ENCODE measurements around the gene SCN1B. TPM values are rescaled to one million over a fixed set of nuclear protein-coding genes. Genes with fewer than 3 reads are reported as not detected.
"Not testable (repeated sequence)": the region's sequence is repeated elsewhere in the genome, so short reads cannot be mapped to it uniquely, and the experiment has no call there.

The SCN1B gene
- total and polyA plus RNA-seq, 8 donors: 2.9 to 15.1 (median 5.7) TPM

GRCh38 chr19:35000647-35001501, 29.4 kb upstream of the SCN1B start:
- no peaks in the 10 kb centered on the region for H3K36me3 ChIP-seq
- H3K4me1 ChIP-seq: peaks cover 7 to 33% (median 25%) of the 10 kb centered on the region in 3 donors
- H3K4me3 ChIP-seq: peak overlapping the region; percentile 76 to 95 (median 88)
- peak overlapping the region; percentile 88 to 99 (median 95) for H3K27ac ChIP-seq
- ATAC-seq: peak; percentile 18 to 39 (median 26)
- WGBS, 2 donors: 3 to 6% methylated on average over 26 to 46 of the region's 46 CpGs
- intact Hi-C loops (cut with DNase I): no loop called here
- FAIRE-seq: no peak
- no peak for TF ChIP-seq CTCF (IDR thresholded peaks at IDR 0.05)
- no peaks in the 10 kb centered on the region for H3K27me3 ChIP-seq
- no peaks in the 10 kb centered on the region for H3K9me3 ChIP-seq
- peak in 4 of 6 donors; percentile 53 to 87 (median 72) for DNase-seq

GRCh38 chr19:35002037-35002535, 28.2 kb upstream of the SCN1B start:
- intact Hi-C loops (cut with DNase I): no loop called here
- FAIRE-seq (no peak), DNase-seq (peak in 2 of 6 donors; percentile 20 to 30), ATAC-seq (no peak)
- peak overlapping the region in 2 of 4 donors; percentile 96 to 99 for H3K27ac ChIP-seq
- TF ChIP-seq CTCF (IDR thresholded peaks at IDR 0.05): no peak
- H3K9me3 ChIP-seq: no peaks in the 10 kb centered on the region
- peaks cover 15 to 40% (median 33%) of the 10 kb centered on the region in 3 donors for H3K4me1 ChIP-seq
- H3K36me3 ChIP-seq: no peaks in the 10 kb centered on the region
- no peaks in the 10 kb centered on the region for H3K27me3 ChIP-seq
- peak overlapping the region in 2 of 4 donors; percentile 85 to 95 for H3K4me3 ChIP-seq
- WGBS, 2 donors: 91 to 95% methylated on average over 11 of the region's 11 CpGs

GRCh38 chr19:35004517-35005255, 25.6 kb upstream of the SCN1B start:
- no peak for TF ChIP-seq CTCF (IDR thresholded peaks at IDR 0.05)
- peak in 3 of 6 donors; percentile 4 to 62 (median 28) for DNase-seq
- ATAC-seq: no peak
- Histone ChIP-seq H3K27me3 (no peaks in the 10 kb centered on the region), H3K4me1 (peaks cover 15 to 48% (median 27%) of the 10 kb centered on the region in 3 donors), H3K36me3 (peaks cover 0 to 5% (median 5%) of the 10 kb centered on the region in 3 donors), H3K4me3 (no peak overlapping the region), H3K9me3 (no peaks in the 10 kb centered on the region), H3K27ac (peak overlapping the region in 1 of 4 donors; percentile 69)
- FAIRE-seq: no peak
- 87 to 90% methylated on average over 18 of the region's 18 CpGs for WGBS, 2 donors
- intact Hi-C loops (cut with DNase I): no loop called here

GRCh38 chr19:35005256-35005977, 24.9 kb upstream of the SCN1B start:
- intact Hi-C loops (cut with DNase I): no loop called here
- ATAC-seq: no peak
- 84% methylated on average over 11 of the region's 11 CpGs for WGBS, 2 donors
- no peak for TF ChIP-seq CTCF (IDR thresholded peaks at IDR 0.05)
- FAIRE-seq: no peak
- peak in 3 of 6 donors; percentile 10 to 37 (median 31) for DNase-seq
- Histone ChIP-seq H3K27ac (peak overlapping the region; percentile 23 to 69 (median 56)), H3K4me3 (no peak overlapping the region), H3K4me1 (peaks cover 15 to 48% (median 26%) of the 10 kb centered on the region in 3 donors), H3K27me3 (no peaks in the 10 kb centered on the region), H3K9me3 (no peaks in the 10 kb centered on the region), H3K36me3 (peaks cover 5 to 12% (median 12%) of the 10 kb centered on the region in 3 donors)

- intact Hi-C loops (cut with DNase I); ATAC-seq; FAIRE-seq; H3K4me3 ChIP-seq; H3K27me3 ChIP-seq; H3K9me3 ChIP-seq: not testable (repeated sequence)
- Histone ChIP-seq H3K36me3 (peaks cover 5 to 17% (median 15%) of the 10 kb centered on the region in 3 donors), H3K4me1 (peaks cover 15 to 48% (median 26%) of the 10 kb centered on the region in 3 donors), H3K27ac (peak overlapping the region; percentile 23 to 69 (median 56))
- WGBS, 2 donors: 45 to 50% methylated on average over 6 of the region's 6 CpGs
- DNase-seq: peak in 2 of 6 donors; percentile 6 to 18
Observed at GRCh38 chr19:35006007-35006341, 24.3 kb upstream of the SCN1B start.
